Smooth muscle cell of bladder (primary cell): ENCODE measurements around the gene FTMT. TPM values are rescaled to one million over a fixed set of nuclear protein-coding genes. Genes with fewer than 3 reads are reported as not detected.

ENCODE experiments used
- total RNA-seq: library from RNA; depleted of rRNA; stranded (reverse); fragments of >200 nt; gene quantifications from 2 replicates; pipeline ENCODE4 v1.2.3, GENCODE V29; 2014

FTMT gene
- not detected in 2 replicates for total RNA-seq

DNA sequence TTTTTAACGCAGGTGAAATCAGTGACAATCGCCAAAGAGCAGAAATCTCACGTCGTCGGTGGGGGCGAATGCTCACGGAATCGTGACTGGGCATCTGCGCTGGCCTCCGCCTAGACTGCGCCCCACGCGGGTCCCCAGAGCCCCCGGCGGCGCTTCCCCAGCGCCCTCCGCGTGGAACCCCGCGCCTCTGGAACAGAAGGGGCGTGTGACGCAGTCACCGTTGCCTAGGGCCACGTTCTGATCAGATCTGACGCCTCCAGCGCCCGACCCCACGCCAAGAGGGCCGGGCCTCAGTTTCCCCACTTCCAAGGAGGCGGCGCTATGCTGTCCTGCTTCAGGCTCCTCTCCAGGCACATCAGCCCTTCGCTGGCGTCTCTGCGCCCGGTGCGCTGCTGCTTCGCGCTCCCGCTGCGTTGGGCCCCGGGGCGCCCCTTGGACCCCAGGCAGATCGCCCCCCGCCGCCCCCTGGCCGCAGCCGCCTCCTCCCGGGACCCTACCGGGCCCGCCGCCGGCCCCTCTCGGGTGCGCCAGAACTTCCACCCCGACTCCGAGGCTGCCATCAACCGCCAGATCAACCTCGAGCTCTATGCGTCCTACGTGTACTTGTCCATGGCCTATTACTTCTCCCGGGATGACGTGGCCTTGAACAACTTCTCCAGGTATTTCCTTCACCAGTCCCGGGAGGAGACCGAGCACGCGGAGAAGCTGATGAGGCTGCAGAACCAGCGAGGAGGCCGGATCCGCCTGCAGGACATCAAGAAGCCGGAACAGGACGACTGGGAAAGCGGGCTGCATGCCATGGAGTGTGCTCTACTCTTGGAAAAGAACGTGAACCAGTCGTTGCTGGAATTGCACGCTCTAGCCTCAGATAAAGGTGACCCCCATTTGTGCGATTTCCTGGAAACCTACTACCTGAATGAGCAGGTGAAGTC, at the start of gene FTMT:
Gene FTMT (plus strand): TSS at position 240 of the 932 bp plus-strand sequence. CDS start 82 bp downstream, at position 322.

Other genes starting within 250 kb of the FTMT start
- 13.1 and 16.1 TPM in 2 replicates for gene SRFBP1, start 110.1 kb downstream of the FTMT start, total RNA-seq
- 94.2 and 171 TPM in 2 replicates for gene LOX, start 226.4 kb downstream of the FTMT start, total RNA-seq